Spleen (tissue), 7 donors: ENCODE measurements around the gene THUMPD1.
"Not testable (repeated sequence)": the region's sequence is repeated elsewhere in the genome, so short reads cannot be mapped to it uniquely, and the experiment has no call there.

ENCODE experiments used
- CTCF ChIP-seq, 11 experiments: fragments of 200-600 bp in 7 of 11; fragments of 450-650 bp in 4 of 11; sonication (generic) in 4 of 11; IDR thresholded peaks in 8 of 11; conservative IDR thresholded peaks in 3 of 11; 1 replicate in 7 of 11; 2 replicates in 4 of 11; pipeline versions ENCODE4 v1.4.0 to v1.8.0; 2016 to 2021; ENCODE audit warnings: antibody characterized with exemption in 11 of 11, inconsistent platforms in 4 of 11, mild to moderate bottlenecking in 1 of 11
- POLR2A ChIP-seq, 3 donors: fragments of 450-650 bp; IDR thresholded peaks; one replicate each; pipeline ENCODE4 v1.5.1; 2017; ENCODE audit warnings: antibody characterized with exemption in 3 of 3, mild to moderate bottlenecking in 1 of 3
- donor health status: DM: no; HTN: no; CAD: no; lungs with moderate emphysema.
- donor health status: DM: no; HTN: no; CAD: no.
- donor health status: DM: no; HTN: no; CAD: no.

- TF ChIP-seq POLR2A (IDR thresholded peaks at IDR 0.05); CTCF (IDR thresholded peaks at IDR 0.05 in 8 of 11, conservative IDR thresholded peaks at IDR 0.05 in 3 of 11): not testable (repeated sequence)
Measured at GRCh38 chr16:20717718-20718117, 23.9 kb downstream of the THUMPD1 start.
